WTC11 (cell line): ENCODE results near the gene FZD2.

Experiments used
- CREB1 ChIP-seq: sonication (generic); formaldehyde crosslinking; IDR thresholded peaks from 2 replicates; pipeline ENCODE4 v1.8.0; 2023; ENCODE audit warnings: mild to moderate bottlenecking, missing genetic modification reagents
- ELF4 ChIP-seq: sonication (generic); formaldehyde crosslinking; IDR thresholded peaks from 2 replicates; pipeline ENCODE4 v1.8.1; 2022; ENCODE audit warnings: low read depth, mild to moderate bottlenecking, moderate library complexity, missing genetic modification reagents
- FOXJ3 ChIP-seq: sonication (generic); formaldehyde crosslinking; IDR thresholded peaks from 2 replicates; pipeline ENCODE4 v1.9.0; 2021; ENCODE audit warnings: missing genetic modification reagents, mild to moderate bottlenecking, borderline replicate concordance
- GABPB1 ChIP-seq: sonication (generic); formaldehyde crosslinking; IDR thresholded peaks from 2 replicates; pipeline ENCODE4 v1.8.1; 2023; ENCODE audit warnings: mild to moderate bottlenecking, missing genetic modification reagents
- PRDM15 ChIP-seq: sonication (generic); formaldehyde crosslinking; IDR thresholded peaks from 2 replicates; pipeline ENCODE4 v1.8.0; 2022; ENCODE audit warnings: missing genetic modification reagents
- PREB ChIP-seq: sonication (generic); formaldehyde crosslinking; IDR thresholded peaks from 2 replicates; pipeline ENCODE4 v1.8.1; 2022; ENCODE audit warnings: mild to moderate bottlenecking, missing genetic modification reagents, moderate library complexity, borderline replicate concordance
- USF2 ChIP-seq: sonication (generic); formaldehyde crosslinking; IDR thresholded peaks from 2 replicates; pipeline ENCODE4 v1.8.1; 2023; ENCODE audit warnings: mild to moderate bottlenecking, missing genetic modification reagents, moderate library complexity
- TF ChIP-seq, protein P1 (sequence below): fragments of 200-600 bp; IDR thresholded peaks from 2 replicates; pipeline ENCODE4 v1.8.0; 2022; ENCODE audit warnings: antibody characterized with exemption
- TF ChIP-seq, protein P2 (sequence below): sonication (generic); formaldehyde crosslinking; IDR thresholded peaks from 2 replicates; pipeline ENCODE4 v1.8.0; 2023; ENCODE audit warnings: missing genetic modification reagents
- TF ChIP-seq, protein P3 (sequence below): sonication (generic); formaldehyde crosslinking; IDR thresholded peaks from 2 replicates; pipeline ENCODE4 v1.8.0; 2022; ENCODE audit warnings: mild to moderate bottlenecking, missing genetic modification reagents
- TF ChIP-seq, protein P4 (sequence below): sonication (generic); formaldehyde crosslinking; IDR thresholded peaks from 2 replicates; pipeline ENCODE4 v1.8.0; 2023; ENCODE audit warnings: missing genetic modification reagents, mild to moderate bottlenecking, borderline replicate concordance
- TF ChIP-seq, protein P5 (sequence below): sonication (generic); formaldehyde crosslinking; IDR thresholded peaks from 2 replicates; pipeline ENCODE4 v1.8.1; 2022; ENCODE audit warnings: low read depth, mild to moderate bottlenecking, moderate library complexity, missing genetic modification reagents, borderline replicate concordance

GRCh38 chr17:44602390-44602789 lies 45.1 kb downstream of the FZD2 start:
- TF ChIP-seq, protein P1, sequence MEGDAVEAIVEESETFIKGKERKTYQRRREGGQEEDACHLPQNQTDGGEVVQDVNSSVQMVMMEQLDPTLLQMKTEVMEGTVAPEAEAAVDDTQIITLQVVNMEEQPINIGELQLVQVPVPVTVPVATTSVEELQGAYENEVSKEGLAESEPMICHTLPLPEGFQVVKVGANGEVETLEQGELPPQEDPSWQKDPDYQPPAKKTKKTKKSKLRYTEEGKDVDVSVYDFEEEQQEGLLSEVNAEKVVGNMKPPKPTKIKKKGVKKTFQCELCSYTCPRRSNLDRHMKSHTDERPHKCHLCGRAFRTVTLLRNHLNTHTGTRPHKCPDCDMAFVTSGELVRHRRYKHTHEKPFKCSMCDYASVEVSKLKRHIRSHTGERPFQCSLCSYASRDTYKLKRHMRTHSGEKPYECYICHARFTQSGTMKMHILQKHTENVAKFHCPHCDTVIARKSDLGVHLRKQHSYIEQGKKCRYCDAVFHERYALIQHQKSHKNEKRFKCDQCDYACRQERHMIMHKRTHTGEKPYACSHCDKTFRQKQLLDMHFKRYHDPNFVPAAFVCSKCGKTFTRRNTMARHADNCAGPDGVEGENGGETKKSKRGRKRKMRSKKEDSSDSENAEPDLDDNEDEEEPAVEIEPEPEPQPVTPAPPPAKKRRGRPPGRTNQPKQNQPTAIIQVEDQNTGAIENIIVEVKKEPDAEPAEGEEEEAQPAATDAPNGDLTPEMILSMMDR: no peak
- TF ChIP-seq USF2 (CRISPR knock-in tag): no peak
- TF ChIP-seq ELF4 (CRISPR knock-in tag): no peak
- TF ChIP-seq, protein P2, sequence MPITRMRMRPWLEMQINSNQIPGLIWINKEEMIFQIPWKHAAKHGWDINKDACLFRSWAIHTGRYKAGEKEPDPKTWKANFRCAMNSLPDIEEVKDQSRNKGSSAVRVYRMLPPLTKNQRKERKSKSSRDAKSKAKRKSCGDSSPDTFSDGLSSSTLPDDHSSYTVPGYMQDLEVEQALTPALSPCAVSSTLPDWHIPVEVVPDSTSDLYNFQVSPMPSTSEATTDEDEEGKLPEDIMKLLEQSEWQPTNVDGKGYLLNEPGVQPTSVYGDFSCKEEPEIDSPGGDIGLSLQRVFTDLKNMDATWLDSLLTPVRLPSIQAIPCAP (CRISPR knock-in tag): no peak
- no peak for TF ChIP-seq FOXJ3 (CRISPR knock-in tag)
- TF ChIP-seq, protein P3, sequence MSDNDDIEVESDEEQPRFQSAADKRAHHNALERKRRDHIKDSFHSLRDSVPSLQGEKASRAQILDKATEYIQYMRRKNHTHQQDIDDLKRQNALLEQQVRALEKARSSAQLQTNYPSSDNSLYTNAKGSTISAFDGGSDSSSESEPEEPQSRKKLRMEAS (CRISPR knock-in tag): no peak
- TF ChIP-seq, protein P4, sequence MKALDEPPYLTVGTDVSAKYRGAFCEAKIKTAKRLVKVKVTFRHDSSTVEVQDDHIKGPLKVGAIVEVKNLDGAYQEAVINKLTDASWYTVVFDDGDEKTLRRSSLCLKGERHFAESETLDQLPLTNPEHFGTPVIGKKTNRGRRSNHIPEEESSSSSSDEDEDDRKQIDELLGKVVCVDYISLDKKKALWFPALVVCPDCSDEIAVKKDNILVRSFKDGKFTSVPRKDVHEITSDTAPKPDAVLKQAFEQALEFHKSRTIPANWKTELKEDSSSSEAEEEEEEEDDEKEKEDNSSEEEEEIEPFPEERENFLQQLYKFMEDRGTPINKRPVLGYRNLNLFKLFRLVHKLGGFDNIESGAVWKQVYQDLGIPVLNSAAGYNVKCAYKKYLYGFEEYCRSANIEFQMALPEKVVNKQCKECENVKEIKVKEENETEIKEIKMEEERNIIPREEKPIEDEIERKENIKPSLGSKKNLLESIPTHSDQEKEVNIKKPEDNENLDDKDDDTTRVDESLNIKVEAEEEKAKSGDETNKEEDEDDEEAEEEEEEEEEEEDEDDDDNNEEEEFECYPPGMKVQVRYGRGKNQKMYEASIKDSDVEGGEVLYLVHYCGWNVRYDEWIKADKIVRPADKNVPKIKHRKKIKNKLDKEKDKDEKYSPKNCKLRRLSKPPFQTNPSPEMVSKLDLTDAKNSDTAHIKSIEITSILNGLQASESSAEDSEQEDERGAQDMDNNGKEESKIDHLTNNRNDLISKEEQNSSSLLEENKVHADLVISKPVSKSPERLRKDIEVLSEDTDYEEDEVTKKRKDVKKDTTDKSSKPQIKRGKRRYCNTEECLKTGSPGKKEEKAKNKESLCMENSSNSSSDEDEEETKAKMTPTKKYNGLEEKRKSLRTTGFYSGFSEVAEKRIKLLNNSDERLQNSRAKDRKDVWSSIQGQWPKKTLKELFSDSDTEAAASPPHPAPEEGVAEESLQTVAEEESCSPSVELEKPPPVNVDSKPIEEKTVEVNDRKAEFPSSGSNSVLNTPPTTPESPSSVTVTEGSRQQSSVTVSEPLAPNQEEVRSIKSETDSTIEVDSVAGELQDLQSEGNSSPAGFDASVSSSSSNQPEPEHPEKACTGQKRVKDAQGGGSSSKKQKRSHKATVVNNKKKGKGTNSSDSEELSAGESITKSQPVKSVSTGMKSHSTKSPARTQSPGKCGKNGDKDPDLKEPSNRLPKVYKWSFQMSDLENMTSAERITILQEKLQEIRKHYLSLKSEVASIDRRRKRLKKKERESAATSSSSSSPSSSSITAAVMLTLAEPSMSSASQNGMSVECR (CRISPR knock-in tag): no peak
- TF ChIP-seq PRDM15 (CRISPR knock-in tag): no peak
- TF ChIP-seq CREB1 (CRISPR knock-in tag): no peak
- TF ChIP-seq, protein P5, sequence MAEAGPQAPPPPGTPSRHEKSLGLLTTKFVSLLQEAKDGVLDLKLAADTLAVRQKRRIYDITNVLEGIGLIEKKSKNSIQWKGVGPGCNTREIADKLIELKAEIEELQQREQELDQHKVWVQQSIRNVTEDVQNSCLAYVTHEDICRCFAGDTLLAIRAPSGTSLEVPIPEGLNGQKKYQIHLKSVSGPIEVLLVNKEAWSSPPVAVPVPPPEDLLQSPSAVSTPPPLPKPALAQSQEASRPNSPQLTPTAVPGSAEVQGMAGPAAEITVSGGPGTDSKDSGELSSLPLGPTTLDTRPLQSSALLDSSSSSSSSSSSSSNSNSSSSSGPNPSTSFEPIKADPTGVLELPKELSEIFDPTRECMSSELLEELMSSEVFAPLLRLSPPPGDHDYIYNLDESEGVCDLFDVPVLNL (CRISPR knock-in tag): no peak
- TF ChIP-seq PREB (CRISPR knock-in tag): no peak
- TF ChIP-seq GABPB1 (CRISPR knock-in tag): no peak
